CD4-positive, alpha-beta T cell treated with Interleukin-17A for 1 hour (primary cell): Measurements from ENCODE around the gene GTSE1.

ENCODE experiments used
- DNase-seq: peaks from one replicate; pipeline ENCODE4 v3.0.0-alpha.2; 2020

The GTSE1 gene

GRCh38 chr22:46354176-46354992 is 57.7 kb downstream of the GTSE1 start:
- DNase-seq: no peak

- DNase-seq: no peak
Observed at GRCh38 chr22:46354993-46355305, 58.3 kb downstream of the GTSE1 start.

GRCh38 chr22:46355369-46355995 is 58.8 kb downstream of the GTSE1 start:
- DNase-seq: peak; percentile 62

- no peak for DNase-seq
Observed at GRCh38 chr22:46355996-46356471, 59.4 kb downstream of the GTSE1 start.

- no peak for DNase-seq
Observed at GRCh38 chr22:46356496-46357480, 60.1 kb downstream of the GTSE1 start.

GRCh38 chr22:46357711-46358520 is 61.2 kb downstream of the GTSE1 start:
- no peak for DNase-seq

- no peak for DNase-seq
Observed at GRCh38 chr22:46358766-46359165, 62.1 kb downstream of the GTSE1 start.

- DNase-seq: no peak
Observed at GRCh38 chr22:46359362-46359761, 62.7 kb downstream of the GTSE1 start.

- no peak for DNase-seq
Observed at GRCh38 chr22:46360097-46360496, 63.4 kb downstream of the GTSE1 start.

- no peak for DNase-seq
Observed at GRCh38 chr22:46360891-46361290, 64.2 kb downstream of the GTSE1 start.

GRCh38 chr22:46361826-46362202 is 65.1 kb downstream of the GTSE1 start:
- no peak for DNase-seq

GRCh38 chr22:46362203-46362933 is 65.7 kb downstream of the GTSE1 start:
- no peak for DNase-seq

- no peak for DNase-seq
Observed at GRCh38 chr22:46362934-46363515, 66.4 kb downstream of the GTSE1 start.

GRCh38 chr22:46363611-46364321 is 67.1 kb downstream of the GTSE1 start:
- no peak for DNase-seq

GRCh38 chr22:46364341-46365165 is 67.9 kb downstream of the GTSE1 start:
- no peak for DNase-seq

- no peak for DNase-seq
Observed at GRCh38 chr22:46365166-46365624, 68.5 kb downstream of the GTSE1 start.

GRCh38 chr22:46366327-46366731 is 69.7 kb downstream of the GTSE1 start:
- no peak for DNase-seq

- no peak for DNase-seq
Observed at GRCh38 chr22:46366801-46367706, 70.4 kb downstream of the GTSE1 start.
